GM21526 (cell line): ENCODE measurements around the gene SLC22A3.
"Not testable (repeated sequence)": the region's sequence is repeated elsewhere in the genome, so short reads cannot be mapped to it uniquely, and the experiment has no call there.

ENCODE experiments used
- ATAC-seq: cut with Tn5 transposase; IDR thresholded peaks from one replicate; pipeline ENCODE4 v1.9.1; 2021; ENCODE audit warnings: moderate library complexity; ENCODE audit not compliant: unreplicated experiment, low FRiP score

Gene SLC22A3

DNA sequence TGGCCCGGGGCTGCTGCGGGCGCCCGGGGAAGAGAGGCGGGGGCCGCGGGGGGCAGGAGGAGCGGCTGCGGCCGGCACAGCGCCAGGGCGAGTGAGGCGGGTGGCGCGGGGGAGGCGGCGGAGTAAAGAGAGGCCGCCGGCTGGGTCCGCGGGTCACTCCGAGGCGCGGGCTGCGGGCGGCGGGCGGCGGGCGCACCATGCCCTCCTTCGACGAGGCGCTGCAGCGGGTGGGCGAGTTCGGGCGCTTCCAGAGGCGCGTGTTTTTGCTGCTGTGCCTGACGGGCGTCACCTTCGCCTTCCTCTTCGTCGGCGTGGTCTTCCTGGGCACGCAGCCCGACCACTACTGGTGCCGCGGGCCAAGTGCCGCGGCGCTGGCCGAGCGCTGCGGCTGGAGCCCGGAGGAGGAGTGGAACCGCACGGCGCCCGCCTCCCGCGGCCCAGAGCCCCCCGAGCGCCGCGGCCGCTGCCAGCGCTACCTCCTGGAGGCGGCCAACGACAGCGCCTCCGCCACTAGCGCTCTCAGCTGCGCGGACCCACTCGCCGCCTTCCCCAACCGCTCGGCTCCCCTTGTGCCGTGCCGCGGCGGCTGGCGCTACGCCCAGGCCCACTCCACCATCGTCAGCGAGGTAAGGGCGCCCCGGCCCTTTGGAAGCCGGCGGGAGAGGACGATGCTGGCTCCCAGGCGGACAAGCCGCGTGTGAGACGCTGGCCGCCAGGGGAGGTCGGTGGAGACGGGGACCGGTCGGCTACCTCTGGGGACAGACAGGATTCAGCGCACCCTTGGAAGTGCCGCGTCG is at the start of gene SLC22A3:
SLC22A3 (plus strand) TSS at position 156 of the 797 bp plus-strand sequence; CDS start at position 198, 42 bp downstream.
- no peak for ATAC-seq

GRCh38 chr6:160299559-160299958 is 48.6 kb upstream of the SLC22A3 start:
- ATAC-seq: no peak

- no peak for ATAC-seq
Measured at GRCh38 chr6:160300076-160300695, 48.0 kb upstream of the SLC22A3 start.

DNA sequence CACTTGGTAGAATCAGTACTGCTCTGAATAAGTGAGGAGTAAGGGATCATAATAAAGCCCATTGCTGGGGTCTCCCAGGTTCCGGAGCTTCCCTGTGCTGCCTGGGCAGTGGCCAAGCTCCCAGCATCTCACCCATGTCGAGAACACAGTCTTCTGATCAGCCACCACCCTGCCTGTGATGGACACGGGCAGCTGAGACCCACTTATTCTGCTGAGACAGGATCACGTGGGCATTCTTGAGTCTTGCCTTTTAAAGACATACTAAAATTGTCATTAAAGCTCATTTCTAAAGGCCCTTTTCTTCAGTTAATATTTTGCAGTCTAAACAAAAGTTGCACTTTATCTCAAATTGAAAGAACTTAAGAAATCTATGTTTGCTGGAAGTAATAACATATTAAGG is 46.8 kb upstream of the SLC22A3 start:
- ATAC-seq: no peak

DNA sequence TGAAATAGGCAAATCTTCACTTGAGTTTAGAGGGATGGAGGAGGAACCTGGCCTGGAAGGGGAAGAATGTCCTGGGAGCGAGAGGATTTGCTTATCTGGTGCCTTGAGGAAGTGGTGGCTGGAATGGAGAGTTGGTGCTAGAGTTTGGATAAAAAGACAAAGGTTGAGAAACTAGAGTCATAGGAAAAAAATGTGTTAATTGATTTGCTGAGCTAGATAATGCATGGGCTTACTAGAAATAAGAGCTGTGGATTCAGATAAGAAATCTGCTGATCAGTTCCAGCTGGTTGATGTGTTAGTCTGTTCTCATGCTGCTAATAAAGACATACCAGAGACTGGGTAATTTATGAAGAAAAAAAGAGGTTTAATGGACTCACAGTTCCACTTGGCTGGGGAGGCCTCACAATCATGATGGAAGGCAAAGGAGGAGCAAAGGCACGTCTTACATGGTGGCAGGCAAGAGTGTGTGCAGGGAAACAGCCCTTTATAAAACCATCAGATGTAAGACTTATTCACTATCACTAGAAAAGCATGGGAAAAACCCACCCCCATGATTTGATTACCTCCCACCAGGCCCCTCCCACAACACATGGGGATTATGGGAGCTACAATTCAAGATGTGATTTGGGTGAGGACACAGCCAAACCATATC is 45.6 kb upstream of the SLC22A3 start:
- not testable (repeated sequence) for ATAC-seq

DNA sequence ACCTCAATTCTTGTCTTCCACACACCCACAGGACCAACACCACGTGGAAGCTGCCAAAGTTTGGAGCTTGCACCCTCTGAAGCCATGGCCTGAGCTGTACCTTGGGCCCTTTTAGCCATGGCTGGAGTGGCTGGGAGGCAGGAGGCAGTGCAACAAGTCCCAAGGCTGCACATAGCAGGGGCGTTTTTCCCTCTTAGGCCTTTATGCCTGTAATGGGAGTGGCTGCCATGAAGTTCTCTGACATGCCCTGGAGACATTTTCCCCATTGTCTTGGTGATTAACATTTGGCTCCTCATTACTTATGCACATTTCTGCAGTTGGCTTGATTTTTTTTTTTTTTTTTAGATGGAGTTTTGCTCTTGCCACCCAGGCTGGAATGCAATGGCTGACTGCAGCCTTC is 44.4 kb upstream of the SLC22A3 start:
- no peak for ATAC-seq

DNA sequence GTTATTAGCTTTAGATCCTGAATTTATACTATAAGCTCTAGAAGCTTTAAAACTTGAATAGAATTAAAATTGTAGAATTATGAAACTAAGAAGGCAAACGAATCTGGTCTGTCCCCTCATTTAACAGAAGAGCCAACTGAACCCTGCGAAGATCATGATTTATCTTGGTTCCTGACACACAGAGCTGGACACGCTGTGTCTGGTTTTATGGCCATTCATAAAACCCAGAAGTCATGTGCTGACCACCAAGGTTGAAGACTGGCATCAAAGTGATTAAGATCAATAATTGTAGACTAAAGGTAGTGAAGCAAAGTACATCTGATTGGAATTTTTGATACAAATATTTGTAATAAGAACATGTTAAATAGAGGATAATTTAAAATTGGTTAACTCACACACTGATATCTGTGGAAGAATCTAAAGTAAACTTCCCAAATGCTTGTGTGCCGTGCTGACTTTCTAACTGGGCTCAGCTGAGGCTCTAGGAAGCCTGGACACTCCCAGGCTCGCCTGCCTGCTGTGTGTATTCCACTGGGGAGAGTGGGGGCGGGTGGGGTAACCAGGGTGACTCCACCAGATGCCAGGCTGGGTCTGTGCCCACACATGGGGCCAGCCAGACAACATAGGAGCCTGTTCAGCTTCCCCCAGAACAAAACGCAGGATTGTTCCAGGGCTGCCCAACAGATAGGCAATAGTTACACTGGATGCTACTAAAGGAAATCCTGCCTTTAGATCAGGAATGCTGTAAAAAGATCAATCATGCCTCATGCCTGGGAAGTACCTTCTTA is 42.1 kb upstream of the SLC22A3 start:
- ATAC-seq: no peak

DNA sequence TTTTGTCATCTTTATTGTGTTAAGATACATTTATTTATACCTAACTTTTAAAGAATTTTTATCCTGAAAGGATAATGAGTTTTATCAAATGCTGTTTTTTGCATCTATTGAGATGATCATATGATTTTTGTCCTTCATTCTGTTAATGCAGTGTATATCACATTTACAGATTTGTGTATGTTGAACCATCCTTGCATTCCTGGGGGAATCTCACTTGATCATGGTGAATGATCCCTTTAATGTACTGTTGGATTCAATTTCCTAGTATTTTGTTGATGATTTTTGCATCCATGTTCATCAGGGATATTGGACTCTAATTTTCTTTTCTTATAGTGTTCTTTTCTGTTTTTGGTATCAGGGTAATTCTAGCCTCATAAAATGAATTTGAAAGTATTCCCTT is 38.5 kb upstream of the SLC22A3 start:
- ATAC-seq: no peak

- no peak for ATAC-seq
Measured at GRCh38 chr6:160312900-160313299, 35.3 kb upstream of the SLC22A3 start.

DNA sequence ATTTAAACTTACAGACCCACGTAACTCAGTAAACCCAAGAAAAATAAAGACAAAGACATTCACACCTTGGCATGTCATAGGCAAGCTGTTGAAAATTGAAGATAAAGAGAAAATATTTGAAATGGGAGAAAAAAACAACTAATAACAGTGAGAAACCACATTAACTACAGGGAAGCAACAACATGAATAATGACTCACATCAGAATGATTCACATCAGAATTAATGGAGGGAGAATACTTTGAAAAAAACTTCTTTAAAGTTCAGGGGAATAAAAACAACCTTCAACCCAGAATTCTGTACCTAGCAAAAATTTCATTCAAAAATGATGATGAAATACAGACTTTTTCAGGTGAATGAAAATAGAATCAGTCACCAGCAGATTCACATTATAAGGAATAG is 32.9 kb upstream of the SLC22A3 start:
- ATAC-seq: no peak

DNA sequence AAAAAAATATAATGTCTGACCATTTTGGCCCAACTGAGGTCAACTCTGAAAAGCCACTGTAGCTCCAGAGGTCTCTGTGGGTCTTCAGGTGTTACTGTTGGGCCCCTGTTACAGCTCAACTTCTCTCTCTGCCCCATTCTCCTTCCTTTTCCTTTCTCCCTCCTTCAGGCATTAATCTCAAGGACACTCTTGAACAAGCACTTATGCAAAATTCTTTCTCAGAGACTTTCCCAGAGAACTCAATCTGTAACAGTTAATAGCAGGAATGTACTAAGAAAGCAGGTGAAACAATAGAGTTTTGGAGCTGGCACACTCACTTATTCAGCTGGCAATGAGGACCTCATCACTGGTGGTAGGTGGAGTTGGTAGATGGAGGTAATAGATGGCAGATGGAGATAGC is 31.9 kb upstream of the SLC22A3 start:
- ATAC-seq: no peak

DNA sequence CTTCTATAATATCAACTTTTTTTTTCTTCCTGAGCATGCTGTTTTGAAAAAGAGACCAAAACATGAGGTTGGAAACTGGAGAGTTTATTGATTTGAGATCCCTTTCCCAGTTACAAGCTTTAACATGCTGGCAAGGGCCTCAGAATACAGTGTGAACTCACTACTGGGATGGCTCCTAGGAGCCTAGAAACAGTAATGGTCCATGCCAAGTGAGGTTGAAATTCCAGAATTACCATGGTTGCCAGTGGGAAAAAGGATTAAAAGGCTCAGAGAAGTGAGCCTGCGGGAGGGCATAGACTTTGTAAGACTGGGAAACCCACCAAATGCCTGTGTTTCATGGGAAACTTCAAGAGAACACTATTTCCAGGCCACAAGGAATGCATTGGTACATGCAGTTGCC is 28.9 kb upstream of the SLC22A3 start:
- no peak for ATAC-seq

GRCh38 chr6:160321729-160322505 is 26.3 kb upstream of the SLC22A3 start:
- no peak for ATAC-seq

DNA sequence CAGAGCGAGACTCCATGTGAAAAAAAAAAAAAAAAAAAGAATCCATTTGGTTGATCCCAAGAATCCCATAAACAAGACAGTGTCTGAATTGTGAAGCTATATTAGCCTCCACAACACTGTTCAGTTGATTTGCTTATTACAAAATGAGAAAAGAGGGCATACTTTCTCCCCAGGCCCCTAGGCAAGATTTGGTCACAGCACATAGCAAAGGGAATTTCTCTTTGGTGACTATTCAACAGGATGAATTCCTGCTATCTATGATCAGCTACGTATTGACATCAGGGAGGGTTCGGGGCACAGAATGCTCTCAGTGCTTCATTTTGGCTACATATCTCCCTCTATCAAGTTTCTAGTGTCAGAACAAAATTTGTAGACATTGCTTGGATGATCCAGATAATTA is 20.2 kb upstream of the SLC22A3 start:
- ATAC-seq: no peak

DNA sequence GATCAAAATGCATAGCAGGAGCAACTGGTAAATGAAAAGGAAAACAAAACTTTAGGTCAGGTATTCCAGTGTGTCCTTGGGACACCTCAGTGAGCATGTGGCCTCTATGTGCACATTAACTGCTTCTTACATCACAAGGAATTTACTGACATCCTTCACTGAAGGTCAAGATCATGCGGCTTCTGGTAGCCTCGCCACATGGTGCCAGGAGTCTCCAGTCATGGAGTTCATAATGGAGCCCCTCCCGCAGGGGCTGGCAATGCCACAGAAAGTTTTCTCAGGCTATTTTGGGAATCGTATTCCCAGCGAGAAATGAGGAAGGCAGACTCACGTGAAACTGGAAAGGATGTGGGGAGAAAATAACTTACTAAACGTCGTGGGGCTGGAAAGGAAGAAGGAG is 19.7 kb upstream of the SLC22A3 start:
- ATAC-seq: no peak

- no peak for ATAC-seq
Measured at GRCh38 chr6:160329188-160329587, 19.0 kb upstream of the SLC22A3 start.

DNA sequence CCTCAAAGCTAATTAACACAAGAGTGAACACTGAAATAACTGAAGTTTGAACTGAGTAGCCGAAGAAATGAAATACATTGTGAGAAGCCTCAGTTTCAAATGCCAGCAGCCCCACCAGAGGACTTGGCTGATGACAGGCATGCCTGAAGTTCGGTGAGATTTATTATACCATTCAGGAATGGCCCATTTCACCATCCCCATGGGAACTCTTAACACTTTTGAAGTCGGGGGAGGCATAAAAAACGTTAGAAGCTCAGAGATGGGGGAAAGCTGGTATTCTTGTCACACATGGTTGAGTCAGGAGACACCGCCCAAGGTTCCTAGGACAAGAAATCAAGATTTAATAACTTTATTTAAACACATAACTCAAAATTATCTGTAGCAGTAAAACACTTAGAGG is 17.6 kb upstream of the SLC22A3 start:
- no peak for ATAC-seq

DNA sequence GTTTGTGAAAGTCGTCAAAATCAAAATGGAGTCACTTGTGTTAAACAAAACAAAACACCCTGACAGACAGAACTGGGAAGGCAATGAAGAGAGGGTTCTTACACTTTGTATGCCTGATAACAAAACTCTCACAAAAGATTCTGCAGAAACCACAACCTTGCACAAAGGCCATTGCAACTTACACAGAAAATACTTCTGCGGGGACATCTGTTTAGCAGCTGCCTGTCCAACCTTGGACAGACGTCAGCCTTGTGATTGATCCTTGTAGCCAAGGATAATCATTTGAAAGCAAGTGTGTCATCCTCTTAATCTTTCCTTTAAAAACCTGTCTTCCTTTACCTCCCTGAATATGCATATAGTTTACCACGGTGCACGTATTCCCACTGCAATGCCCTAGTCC is 17.0 kb upstream of the SLC22A3 start:
- no peak for ATAC-seq

DNA sequence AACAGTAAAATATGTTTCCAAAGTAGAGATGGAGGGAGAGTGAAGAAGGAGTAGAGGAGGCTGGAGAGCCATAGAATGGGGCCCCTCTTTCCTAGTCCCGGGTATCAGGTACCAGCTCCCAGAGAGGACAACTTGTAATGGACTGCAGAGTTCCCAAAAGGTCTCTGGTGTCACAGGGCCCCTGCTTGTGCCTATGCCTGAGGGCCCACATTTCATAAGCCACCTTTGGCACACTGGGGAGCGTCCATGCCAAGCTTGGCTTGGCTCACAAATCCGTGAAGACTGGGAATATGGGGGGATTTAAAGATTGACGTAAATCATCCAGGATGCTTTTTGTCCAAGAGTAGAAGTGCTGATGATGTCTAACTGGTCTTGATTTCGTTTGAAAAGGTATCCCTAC is 16.4 kb upstream of the SLC22A3 start:
- ATAC-seq: no peak

GRCh38 chr6:160333101-160333500 is 15.1 kb upstream of the SLC22A3 start:
- no peak for ATAC-seq
